CD14-positive monocyte (primary cell): ENCODE data around the gene CNOT11. TPM values are rescaled to one million over a fixed set of nuclear protein-coding genes. Genes with fewer than 3 reads are reported as not detected.
A peak's percentile ranks its signal among the peaks of the same experiment; 100 is the strongest.

ENCODE experiments used
- DNase-seq, 3 donors: peaks; one replicate each; pipeline ENCODE4 v3.0.0-alpha.2; 2011 to 2022
- H2AFZ ChIP-seq: 2 replicates; pipeline ENCODE4 v1.6.0; 2012; ENCODE audit warnings: mild to moderate bottlenecking, low read depth, low read length, inconsistent platforms; ENCODE audit not compliant: insufficient read depth, poor library complexity, severe bottlenecking
- H3K27ac ChIP-seq, 2 donors: 1 replicate in 1 of 2; 2 replicates in 1 of 2; pipeline ENCODE4 v1.5.1; 2012 to 2013; ENCODE audit warnings: low read length in 2 of 2, control low read depth in 1 of 2, inconsistent platforms in 1 of 2, low read depth in 1 of 2, mild to moderate bottlenecking in 1 of 2
- H3K27me3 ChIP-seq, 2 donors: one replicate each; pipeline versions ENCODE4 v1.6.0 to v1.6.1; 2011 to 2013; ENCODE audit warnings: low read length in 2 of 2; ENCODE audit not compliant: control insufficient read depth in 2 of 2, insufficient read depth in 2 of 2
- H3K36me3 ChIP-seq, 2 donors: replicated peaks in 1 of 2; 1 replicate in 1 of 2; 2 replicates in 1 of 2; pipeline versions ENCODE4 v1.5.1 to v1.6.1; 2012 to 2013; ENCODE audit warnings: low read length in 2 of 2, control low read depth in 1 of 2, inconsistent platforms in 1 of 2, mild to moderate bottlenecking in 1 of 2; ENCODE audit not compliant: insufficient read depth in 2 of 2, control insufficient read depth in 1 of 2
- H3K4me1 ChIP-seq, 2 donors: 1 replicate in 1 of 2; 2 replicates in 1 of 2; pipeline versions ENCODE4 v1.5.1 to v1.6.1; 2012 to 2013; ENCODE audit warnings: low read length in 2 of 2, control low read depth in 1 of 2, inconsistent platforms in 1 of 2, mild to moderate bottlenecking in 1 of 2, moderate library complexity in 1 of 2; ENCODE audit not compliant: insufficient read depth in 2 of 2, control insufficient read depth in 1 of 2
- H3K4me2 ChIP-seq: replicated peaks from 2 replicates; pipeline ENCODE3; 2012; ENCODE audit warnings: low read length, moderate library complexity, mild to moderate bottlenecking; ENCODE audit not compliant: poor library complexity, severe bottlenecking; ENCODE audit errors: extremely low read depth
- H3K4me3 ChIP-seq, 3 experiments: fragments of 200-600 bp in 1 of 3; sonication (generic) in 1 of 3; replicated peaks in 1 of 3; 1 replicate in 2 of 3; 2 replicates in 1 of 3; pipeline ENCODE4 v1.5.1; 2011 to 2013; ENCODE audit warnings: low read length in 3 of 3, mild to moderate bottlenecking in 3 of 3, control low read depth in 2 of 3, low read depth in 2 of 3, inconsistent platforms in 1 of 3, moderate library complexity in 1 of 3
- H3K79me2 ChIP-seq: 2 replicates; pipeline ENCODE4 v1.6.0; 2012; ENCODE audit warnings: mild to moderate bottlenecking, control low read depth, inconsistent platforms, low read length, moderate library complexity; ENCODE audit not compliant: insufficient read depth
- H3K9ac ChIP-seq: 2 replicates; pipeline ENCODE4 v1.6.0; 2017; ENCODE audit warnings: low read length, mild to moderate bottlenecking; ENCODE audit not compliant: insufficient read depth, poor library complexity, severe bottlenecking
- H3K9me3 ChIP-seq, 2 donors: replicated peaks in 1 of 2; 1 replicate in 1 of 2; 2 replicates in 1 of 2; pipeline versions ENCODE4 v1.5.1 to v1.6.1; 2012 to 2013; ENCODE audit warnings: low read length in 2 of 2, control low read depth in 1 of 2; ENCODE audit not compliant: control insufficient read depth in 1 of 2, insufficient read depth in 1 of 2
- H4K20me1 ChIP-seq: 2 replicates; pipeline ENCODE4 v1.6.0; 2012; ENCODE audit warnings: mild to moderate bottlenecking, low read length, control low read depth, moderate library complexity; ENCODE audit not compliant: insufficient read depth
- H3K27ac Mint-ChIP-seq, 7 donors: one replicate each; pipeline ENCODE4 v1.8.0; 2020; ENCODE audit warnings: mild to moderate bottlenecking in 7 of 7, mixed read lengths in 7 of 7, moderate library complexity in 6 of 7, inconsistent platforms in 2 of 7
- H3K27me3 Mint-ChIP-seq, 3 donors: one replicate each; pipeline ENCODE4 v1.8.0; 2021 to 2022; ENCODE audit warnings: low read depth in 3 of 3, mild to moderate bottlenecking in 3 of 3, mixed read lengths in 3 of 3, moderate library complexity in 3 of 3, inconsistent platforms in 1 of 3
- H3K36me3 Mint-ChIP-seq, 2 donors: one replicate each; pipeline ENCODE4 v1.8.0; 2020; ENCODE audit warnings: mixed read lengths in 2 of 2, inconsistent platforms in 1 of 2, mild to moderate bottlenecking in 1 of 2
- H3K4me1 Mint-ChIP-seq: one replicate; pipeline ENCODE4 v1.8.0; 2020; ENCODE audit warnings: mild to moderate bottlenecking, mixed read lengths
- H3K4me3 Mint-ChIP-seq, 2 donors: one replicate each; pipeline ENCODE4 v1.8.0; 2020; ENCODE audit warnings: mild to moderate bottlenecking in 2 of 2, mixed read lengths in 2 of 2, moderate library complexity in 1 of 2
- H3K9me3 Mint-ChIP-seq, 7 donors: one replicate each; pipeline ENCODE4 v1.8.0; 2020 to 2022; ENCODE audit warnings: mixed read lengths in 7 of 7, mild to moderate bottlenecking in 6 of 7, moderate library complexity in 6 of 7, inconsistent platforms in 2 of 7
- WGBS: methylation state at CpG from one replicate; pipeline ENCODE4 v1.1.5; 2013; ENCODE audit warnings: missing lambda C conversion rate; ENCODE audit not compliant: insufficient coverage; 5-methylcytosine and 5-hydroxymethylcytosine counted together
- intact Hi-C, 2 donors: fragments of 100-400 bp; cut with micrococcal nuclease; formaldehyde crosslinking; loops; one replicate each; pipeline versions ENCODE4 v1.15.0 to v1.15.1; 2023
- polyA plus RNA-seq, 3 donors: library from polyadenylated mRNA; depleted of rRNA in 1 of 3; unstranded in 2 of 3; stranded (reverse) in 1 of 3; fragments of 300-500 nt in 2 of 3; fragments of >200 nt in 1 of 3; fragmentation: Illumina TruSeq in 2 of 3; gene quantifications; 1 replicate in 2 of 3; 2 replicates in 1 of 3; pipeline ENCODE4 v1.2.3, GENCODE V29; 2012 to 2021
- TF ChIP-seq, protein P1 (sequence below): fragments of 200-600 bp; IDR thresholded peaks from one replicate; pipeline ENCODE4 v1.8.0; 2022; ENCODE audit warnings: antibody characterized with exemption, mild to moderate bottlenecking

CNOT11 gene
- polyA plus RNA-seq, 3 donors = 38.2 to 39.0 (median 38.4) TPM

DNA sequence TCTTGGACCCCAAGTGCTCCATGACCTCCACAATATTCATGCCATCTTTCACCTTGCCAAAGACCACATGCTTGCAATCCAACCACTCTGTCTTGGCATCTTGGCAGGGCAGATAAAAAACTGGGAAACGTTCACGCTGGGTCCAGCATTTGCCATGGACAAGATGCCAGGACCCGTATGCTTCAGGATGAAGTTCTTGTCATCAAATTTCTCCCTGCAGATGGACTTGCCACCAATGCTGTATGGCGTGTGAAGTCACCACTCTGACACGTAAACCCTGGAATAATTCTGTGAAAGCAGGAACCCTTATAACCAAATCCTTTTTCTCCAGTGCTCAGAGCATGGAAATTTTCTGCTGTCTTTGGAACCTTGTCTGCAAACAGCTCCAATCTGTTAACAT, 21.5 kb downstream of the CNOT11 start:
- Histone ChIP-seq H3K27me3 (no peaks in the 10 kb centered on the region), H3K4me3 (no peak overlapping the region), H3K4me1 (no peaks in the 10 kb centered on the region), H3K36me3 (peaks cover 88 to 96% of the 10 kb centered on the region in 2 donors), H2AFZ (no peak overlapping the region), H3K9me3 (no peaks in the 10 kb centered on the region), H3K4me2 (no peak overlapping the region), H4K20me1 (peaks cover 98% of the 10 kb centered on the region), H3K79me2 (peaks cover 5% of the 10 kb centered on the region), H3K9ac (no peak overlapping the region), H3K27ac (no peak overlapping the region)
- TF ChIP-seq, protein P1, sequence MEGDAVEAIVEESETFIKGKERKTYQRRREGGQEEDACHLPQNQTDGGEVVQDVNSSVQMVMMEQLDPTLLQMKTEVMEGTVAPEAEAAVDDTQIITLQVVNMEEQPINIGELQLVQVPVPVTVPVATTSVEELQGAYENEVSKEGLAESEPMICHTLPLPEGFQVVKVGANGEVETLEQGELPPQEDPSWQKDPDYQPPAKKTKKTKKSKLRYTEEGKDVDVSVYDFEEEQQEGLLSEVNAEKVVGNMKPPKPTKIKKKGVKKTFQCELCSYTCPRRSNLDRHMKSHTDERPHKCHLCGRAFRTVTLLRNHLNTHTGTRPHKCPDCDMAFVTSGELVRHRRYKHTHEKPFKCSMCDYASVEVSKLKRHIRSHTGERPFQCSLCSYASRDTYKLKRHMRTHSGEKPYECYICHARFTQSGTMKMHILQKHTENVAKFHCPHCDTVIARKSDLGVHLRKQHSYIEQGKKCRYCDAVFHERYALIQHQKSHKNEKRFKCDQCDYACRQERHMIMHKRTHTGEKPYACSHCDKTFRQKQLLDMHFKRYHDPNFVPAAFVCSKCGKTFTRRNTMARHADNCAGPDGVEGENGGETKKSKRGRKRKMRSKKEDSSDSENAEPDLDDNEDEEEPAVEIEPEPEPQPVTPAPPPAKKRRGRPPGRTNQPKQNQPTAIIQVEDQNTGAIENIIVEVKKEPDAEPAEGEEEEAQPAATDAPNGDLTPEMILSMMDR = no peak
- H3K4me1 Mint-ChIP-seq = no peaks in the 10 kb centered on the region
- intact Hi-C loops = no loop called here
- no peaks in the 10 kb centered on the region for H3K27me3 Mint-ChIP-seq
- no peaks in the 10 kb centered on the region for H3K9me3 Mint-ChIP-seq
- DNase-seq = no peak
- 93% methylated on average over 3 of the region's 5 CpGs for WGBS
- peaks cover 72 to 89% of the 10 kb centered on the region in 2 donors for H3K36me3 Mint-ChIP-seq
- H3K27ac Mint-ChIP-seq = no peak overlapping the region
- no peak overlapping the region for H3K4me3 Mint-ChIP-seq

DNA sequence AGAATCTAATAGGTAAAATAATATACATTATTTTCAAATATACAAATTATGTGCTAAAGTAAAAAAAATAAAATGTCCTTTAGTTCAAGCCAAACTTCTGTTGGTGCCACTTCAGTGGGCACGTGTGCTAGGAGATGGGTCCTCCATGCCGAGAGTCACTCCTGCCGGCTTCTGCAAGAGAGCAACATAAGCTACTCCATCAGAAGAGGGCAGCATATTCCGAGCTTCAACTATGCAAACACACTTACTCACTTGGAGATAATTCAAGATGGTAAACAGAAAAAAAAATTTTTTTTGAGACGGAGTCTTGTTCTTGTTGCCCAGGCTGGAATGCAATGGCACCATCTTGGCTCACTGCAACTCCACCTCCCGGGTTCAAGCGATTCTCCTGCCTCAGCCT, 24.4 kb downstream of the CNOT11 start:
- H3K9me3 Mint-ChIP-seq = no peaks in the 10 kb centered on the region
- Histone ChIP-seq H3K9ac (no peak overlapping the region), H3K36me3 (peaks cover 88 to 96% of the 10 kb centered on the region in 2 donors), H3K9me3 (no peaks in the 10 kb centered on the region), H3K27me3 (no peaks in the 10 kb centered on the region), H3K4me3 (no peak overlapping the region), H3K4me1 (no peaks in the 10 kb centered on the region), H3K4me2 (no peak overlapping the region), H4K20me1 (peaks cover 98% of the 10 kb centered on the region), H3K79me2 (peaks cover 5% of the 10 kb centered on the region), H2AFZ (no peak overlapping the region), H3K27ac (no peak overlapping the region)
- no CpG with 5 or more reads among the region's 7 CpGs for WGBS
- no peak for DNase-seq
- TF ChIP-seq, protein P1 = no peak
- peaks cover 7% of the 10 kb centered on the region for H3K4me1 Mint-ChIP-seq
- no peak overlapping the region for H3K4me3 Mint-ChIP-seq
- peaks cover 69 to 88% of the 10 kb centered on the region in 2 donors for H3K36me3 Mint-ChIP-seq
- H3K27ac Mint-ChIP-seq = peak overlapping the region in 1 of 7 donors; percentile 25
- intact Hi-C loops = no loop called here
- H3K27me3 Mint-ChIP-seq = no peaks in the 10 kb centered on the region
